ENCODE measurements around the gene DNM2. TPM values are rescaled to one million over a fixed set of nuclear protein-coding genes. Genes with fewer than 3 reads are reported as not detected.

DNM2 gene
- total and polyA plus RNA-seq, 2 of the 13 experiments (the other 11 are each of a cell fraction or from before 2014, with no cell fraction given): 41.7 to 59.8 TPM

- no peak; the same call in 1 of the 2 replicates for TF ChIP-seq ZNF232 (CRISPR knock-in tag; IDR thresholded peaks at IDR 0.05; ENCODE audit: borderline replicate concordance)
- no peak for TF ChIP-seq ZUFSP (CRISPR knock-in tag; IDR thresholded peaks at IDR 0.05; ENCODE audit: borderline replicate concordance)
- no peak for TF ChIP-seq FOXP1 (IDR thresholded peaks at IDR 0.05)
- no peak for TF ChIP-seq FOXP1 (CRISPR knock-in tag; IDR thresholded peaks at IDR 0.05)
- TF ChIP-seq ZNF543 (CRISPR knock-in tag; IDR thresholded peaks at IDR 0.05): 0 out of 2 replicates have a peak, but pooled peaks have one; percentile 42
- no peak for TF ChIP-seq ZSCAN20 (CRISPR knock-in tag; IDR thresholded peaks at IDR 0.05; ENCODE audit: borderline replicate concordance)
- TF ChIP-seq E2F1 (CRISPR knock-in tag; IDR thresholded peaks at IDR 0.05): no peak
- TF ChIP-seq HIVEP1 (CRISPR knock-in tag; IDR thresholded peaks at IDR 0.05): no peak
- no peak for TF ChIP-seq ZNF414 (CRISPR knock-in tag; IDR thresholded peaks at IDR 0.05)
- no peak for TF ChIP-seq HBP1 (CRISPR knock-in tag; IDR thresholded peaks at IDR 0.05; ENCODE audit: low read depth)
- TF ChIP-seq MAX (IDR thresholded peaks at IDR 0.05): no peak; the same call in 1 of the 2 replicates
- no peak for TF ChIP-seq KDM6A (CRISPR knock-in tag; IDR thresholded peaks at IDR 0.05; ENCODE audit: low read depth)
- no peak for TF ChIP-seq TIGD3 (CRISPR knock-in tag; IDR thresholded peaks at IDR 0.05; ENCODE audit: borderline replicate concordance)
- peak; percentile 39; the same call in 1 of the 2 replicates for TF ChIP-seq ZBTB3 (CRISPR knock-in tag; IDR thresholded peaks at IDR 0.05; ENCODE audit: borderline replicate concordance, low read depth)
- TF ChIP-seq ZBTB26 (CRISPR knock-in tag; IDR thresholded peaks at IDR 0.05; ENCODE audit: borderline replicate concordance): no peak
Measured at GRCh38 chr19:10717356-10718204, at the start of gene DNM2 (continued).

Measured in HepG2 (cell line).